GM19328 (cell line): ENCODE data around the gene ATAD3A.
"Not testable (repeated sequence)": the region's sequence is repeated elsewhere in the genome, so short reads cannot be mapped to it uniquely, and the experiment has no call there.

Source experiments
- ATAC-seq: cut with Tn5 transposase; IDR thresholded peaks from one replicate; pipeline ENCODE4 v1.9.1; 2021; ENCODE audit warnings: mild to moderate bottlenecking, moderate library complexity; ENCODE audit not compliant: unreplicated experiment

The ATAD3A gene

GRCh38 chr1:1521331-1521730 lies 9.4 kb downstream of the ATAD3A start:
- ATAC-seq = no peak

- not testable (repeated sequence) for ATAC-seq
Observed at GRCh38 chr1:1522536-1522935, 10.6 kb downstream of the ATAD3A start.

DNA sequence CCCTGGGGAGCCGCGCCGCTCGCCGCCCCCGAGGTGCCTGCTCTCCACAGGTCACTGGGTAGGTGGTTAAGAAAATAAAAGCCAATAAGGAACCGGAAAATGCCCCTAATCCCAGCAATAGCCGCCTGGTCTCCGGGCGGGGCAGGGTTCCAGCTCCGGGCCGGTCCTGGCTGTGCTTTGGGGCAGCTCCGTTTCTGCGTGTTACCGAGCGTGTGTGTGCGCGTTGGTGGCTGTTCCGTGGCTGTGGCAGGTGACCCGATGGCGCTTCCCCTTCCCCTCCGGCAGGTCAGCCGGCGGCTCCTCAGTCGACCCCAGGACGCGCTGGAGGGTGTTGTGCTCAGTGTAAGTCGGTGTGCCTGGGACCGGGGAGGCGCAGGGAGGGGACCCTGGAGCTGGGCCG lies 11.3 kb downstream of the ATAD3A start:
- ATAC-seq = not testable (repeated sequence)

DNA sequence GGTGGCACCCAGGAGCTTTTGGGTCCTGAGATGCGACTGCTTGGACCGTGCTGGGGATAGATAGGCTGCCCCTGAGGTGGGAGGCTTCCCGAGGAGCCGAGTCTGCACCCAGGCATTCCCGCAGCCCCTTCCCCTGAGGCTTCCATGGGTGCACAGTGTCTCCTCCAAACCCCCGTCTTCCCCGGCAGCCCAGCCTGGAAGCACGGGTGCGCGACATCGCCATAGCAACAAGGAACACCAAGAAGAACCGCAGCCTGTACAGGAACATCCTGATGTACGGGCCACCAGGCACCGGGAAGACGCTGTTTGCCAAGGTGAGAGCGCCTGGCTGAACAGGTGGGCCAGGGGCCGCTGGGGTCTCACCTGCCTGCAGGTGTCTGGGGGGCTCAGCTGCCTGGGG lies 11.7 kb downstream of the ATAD3A start:
- not testable (repeated sequence) for ATAC-seq

DNA sequence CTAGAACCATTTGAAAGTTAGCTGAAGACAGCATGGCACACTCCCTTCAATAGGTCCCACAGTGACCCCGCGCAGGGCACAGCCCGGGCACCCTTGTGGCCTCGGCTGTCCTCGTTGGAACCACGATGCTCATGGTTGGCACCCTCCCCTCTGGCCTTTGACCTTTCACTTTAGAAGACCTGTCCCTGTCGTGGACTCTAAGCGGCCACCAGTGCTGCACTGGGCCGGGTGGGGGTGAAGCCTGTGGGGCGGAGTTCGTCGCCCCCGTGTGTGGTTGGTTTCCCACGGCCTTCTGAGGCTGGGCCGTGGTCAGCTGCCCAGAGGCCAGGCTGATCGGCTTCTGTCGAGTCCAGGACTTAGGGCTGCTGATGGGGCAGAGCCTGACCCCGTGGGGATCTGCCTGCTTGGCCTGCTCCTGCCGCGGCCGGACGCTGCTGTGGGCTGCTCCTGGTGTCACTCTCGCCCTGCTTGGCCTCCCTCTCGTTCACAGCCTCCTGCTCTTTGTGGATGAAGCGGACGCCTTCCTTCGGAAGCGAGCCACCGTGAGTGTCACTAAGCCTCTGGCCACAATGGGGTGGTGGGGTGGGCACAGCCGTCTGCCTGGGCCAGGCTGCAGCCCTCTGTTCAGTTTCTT lies 12.9 kb downstream of the ATAD3A start:
- not testable (repeated sequence) for ATAC-seq

- ATAC-seq = not testable (repeated sequence)
Observed at GRCh38 chr1:1526476-1526875, 14.5 kb downstream of the ATAD3A start.

- no peak for ATAC-seq
Observed at GRCh38 chr1:1527092-1527816, 15.3 kb downstream of the ATAD3A start.

GRCh38 chr1:1528301-1529267 lies 16.6 kb downstream of the ATAD3A start:
- no peak for ATAC-seq

DNA sequence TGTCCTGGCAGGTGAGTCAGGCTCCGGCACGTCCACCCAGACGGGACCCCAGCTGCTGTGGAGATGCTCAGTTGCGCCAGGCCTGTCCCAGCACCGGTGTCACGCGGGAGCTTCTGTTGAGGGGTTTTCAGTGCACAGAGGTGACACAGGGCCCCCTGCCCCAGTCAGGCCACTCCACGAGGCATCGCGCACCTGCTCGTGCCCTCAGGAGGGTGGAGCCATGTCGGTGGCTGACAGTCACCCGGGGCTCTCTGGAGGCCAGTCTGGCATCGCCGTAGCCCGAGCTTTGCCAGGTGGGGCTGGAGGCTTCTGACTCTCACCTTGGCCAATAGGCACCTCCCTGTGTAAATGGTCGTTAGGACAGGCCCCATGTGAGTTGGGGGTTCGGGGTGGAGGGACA lies 17.4 kb downstream of the ATAD3A start:
- no peak for ATAC-seq

- ATAC-seq = no peak
Observed at GRCh38 chr1:1529936-1530335, 18.0 kb downstream of the ATAD3A start.

DNA sequence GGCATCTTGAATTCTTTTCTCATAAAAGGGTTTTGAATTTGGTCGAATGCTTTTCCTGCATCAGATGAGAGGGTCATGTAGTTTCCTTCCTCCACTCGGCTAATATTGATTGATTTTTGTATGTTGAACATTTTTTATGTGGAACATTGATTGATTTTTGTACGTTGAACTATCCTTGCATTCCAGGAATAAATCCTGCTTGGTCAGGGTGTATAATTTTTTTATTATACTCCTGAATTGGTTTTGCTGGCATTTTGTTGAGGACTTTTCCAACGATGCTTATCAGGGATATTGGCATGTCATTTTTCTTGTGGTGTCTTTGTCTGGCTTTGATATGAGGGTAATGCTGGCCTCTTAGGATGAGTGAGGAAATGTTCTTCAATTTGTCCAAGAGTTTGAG lies 20.0 kb downstream of the ATAD3A start:
- ATAC-seq = no peak

- not testable (repeated sequence) for ATAC-seq
Observed at GRCh38 chr1:1533176-1533893, 21.4 kb downstream of the ATAD3A start.

- ATAC-seq = not testable (repeated sequence)
Observed at GRCh38 chr1:1533894-1534291, 21.9 kb downstream of the ATAD3A start.

DNA sequence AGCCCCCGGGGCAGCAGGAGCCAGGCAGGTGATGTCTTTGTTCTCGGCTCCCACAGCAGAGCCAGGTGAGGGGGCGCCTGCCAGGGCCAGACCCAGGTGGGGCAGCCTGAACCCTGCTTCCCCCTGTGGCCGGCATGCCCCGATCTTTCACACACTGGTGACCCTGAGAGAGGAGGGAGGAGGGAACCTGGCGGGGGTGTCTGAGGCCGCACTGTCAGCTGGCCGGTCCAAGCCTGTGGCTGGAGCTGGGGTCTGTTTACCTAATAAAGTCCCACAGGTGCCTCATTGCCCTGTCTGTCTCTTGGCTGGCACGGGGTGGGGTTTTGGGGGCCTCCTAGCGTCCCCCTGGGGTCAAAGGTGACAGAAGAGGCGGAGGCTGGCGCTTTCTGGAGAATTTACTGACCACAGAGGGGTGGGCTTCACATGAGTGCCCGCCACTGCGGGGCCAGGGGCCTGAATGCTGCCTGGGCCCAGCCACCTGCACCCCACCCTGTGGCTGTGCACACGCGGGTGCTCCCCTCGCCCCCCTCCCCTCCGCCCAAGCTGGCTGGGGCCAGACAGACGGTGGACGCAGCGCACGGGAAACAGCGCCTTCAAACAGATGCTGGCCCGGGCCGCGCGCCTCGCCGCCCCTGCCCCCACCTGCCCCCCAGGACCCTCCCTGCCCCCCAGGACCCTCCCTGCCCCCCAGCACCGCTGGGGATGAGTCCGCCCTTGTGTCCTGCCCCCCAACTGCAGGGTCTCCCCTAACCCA lies 22.6 kb downstream of the ATAD3A start:
- no peak for ATAC-seq

DNA sequence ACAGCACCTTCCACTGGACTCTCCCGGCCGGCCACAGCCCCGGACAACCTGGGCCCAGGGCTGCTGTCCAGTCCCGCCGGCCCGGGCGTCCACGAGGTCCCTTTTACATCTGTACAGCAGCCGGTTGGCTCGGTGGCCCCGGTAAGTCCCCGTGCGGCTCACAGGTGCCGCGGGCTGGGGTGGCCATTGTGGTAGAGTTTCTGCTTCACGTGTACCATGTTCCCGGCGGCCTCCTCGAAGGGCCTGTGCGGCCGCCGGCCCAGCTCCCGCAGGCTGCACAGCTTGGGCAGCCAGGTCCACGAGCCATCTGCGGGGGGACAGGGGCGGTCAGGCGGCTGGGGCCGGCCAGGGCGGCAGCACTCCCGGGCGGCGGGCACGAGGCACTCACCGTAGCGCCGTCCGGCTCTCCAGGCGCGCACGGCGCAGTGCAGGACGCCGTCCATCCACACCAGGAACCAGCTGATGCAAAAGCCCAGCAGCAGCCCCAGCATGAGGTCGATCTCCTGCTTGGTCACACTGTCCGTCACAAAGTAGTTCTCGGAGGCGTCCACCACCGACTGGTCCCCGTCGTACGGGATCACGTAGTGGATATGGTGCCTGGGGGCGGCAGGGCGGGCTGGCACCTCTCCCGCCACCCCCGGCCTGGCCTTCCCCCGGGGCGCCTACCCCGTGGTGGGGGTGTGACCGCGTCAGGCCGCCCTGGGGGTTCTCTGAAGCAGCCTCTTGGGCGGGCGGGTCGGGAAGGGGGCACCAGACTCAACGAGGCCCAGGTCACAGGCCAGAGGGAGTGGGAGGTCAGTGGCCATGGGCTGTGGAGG lies 23.4 kb downstream of the ATAD3A start:
- ATAC-seq = no peak

- ATAC-seq = no peak
Observed at GRCh38 chr1:1536019-1536937, 24.3 kb downstream of the ATAD3A start.

GRCh38 chr1:1536938-1537546 lies 25.1 kb downstream of the ATAD3A start:
- ATAC-seq = no peak
